SK-N-SH (cell line): Measurements from ENCODE around the gene HOXB8.

ENCODE experiments used
- CTCF ChIP-seq: fragments of 200-600 bp; sonication (generic); IDR thresholded peaks from 2 replicates; pipeline ENCODE4 v1.6.1; 2017; ENCODE audit warnings: antibody characterized with exemption, mild to moderate bottlenecking, moderate library complexity
- FOXJ3 ChIP-seq: sonication (generic); formaldehyde crosslinking; IDR thresholded peaks from 2 replicates; pipeline ENCODE4 v1.5.1; 2020; ENCODE audit warnings: mild to moderate bottlenecking, missing genetic modification reagents
- GABPA ChIP-seq: IDR thresholded peaks from 2 replicates; pipeline ENCODE4 v1.4.0; 2012; ENCODE audit warnings: low read depth, mild to moderate bottlenecking
- MAX ChIP-seq: IDR thresholded peaks from 2 replicates; pipeline ENCODE4 v1.4.0; 2012; ENCODE audit warnings: low read depth
- MEF2A ChIP-seq: IDR thresholded peaks from 2 replicates; pipeline ENCODE4 v1.4.0; 2012; ENCODE audit warnings: low read depth, borderline replicate concordance
- MXI1 ChIP-seq: IDR thresholded peaks from 2 replicates; pipeline ENCODE4 v1.6.1; 2012; ENCODE audit warnings: mild to moderate bottlenecking, low read depth, low read length, improper control_type of control experiment
- POLR2AphosphoS5 ChIP-seq: IDR thresholded peaks from 2 replicates; pipeline ENCODE4 v1.6.1; 2012; ENCODE audit warnings: low read depth, low read length
- RAD21 ChIP-seq: IDR thresholded peaks from 2 replicates; pipeline ENCODE4 v1.6.1; 2012; ENCODE audit warnings: mild to moderate bottlenecking, low read length
- TAF1 ChIP-seq: IDR thresholded peaks from 2 replicates; pipeline ENCODE4 v1.6.1; 2012; ENCODE audit warnings: low read depth, mild to moderate bottlenecking, low read length, moderate library complexity, borderline replicate concordance
- ZBTB33 ChIP-seq: IDR thresholded peaks from 2 replicates; pipeline ENCODE4 v1.4.0; 2012; ENCODE audit warnings: low read depth, borderline replicate concordance

GRCh38 chr17:48634493-48635208 is 19.6 kb upstream of the HOXB8 start:
- TF ChIP-seq MAX, result no peak
- no peak for TF ChIP-seq POLR2AphosphoS5
- no peak for TF ChIP-seq CTCF
- TF ChIP-seq RAD21, result no peak
- no peak for TF ChIP-seq MEF2A
- no peak for TF ChIP-seq TAF1
- no peak for TF ChIP-seq MXI1
- no peak for TF ChIP-seq FOXJ3 (CRISPR knock-in tag)
- no peak for TF ChIP-seq ZBTB33
- TF ChIP-seq GABPA, result no peak
